Activated CD4-positive, alpha-beta T cell treated with anti-CD3 and anti-CD28 coated beads, Interleukin-2, amount 10 ng/mL, durations not matched to agents 7 days and 5 days (primary cell): ENCODE data around the gene CUL5. TPM values are rescaled to one million over a fixed set of nuclear protein-coding genes. Genes with fewer than 3 reads are reported as not detected.

Source experiments
- CTCF ChIA-PET: fragments of 350-600 bp; sonication (Branson Sonifier 250); formaldehyde crosslinking; loops from one replicate; lab custom pipeline; 2021; ENCODE audit warnings: antibody characterized with exemption; lab: Charles Lee
- POLR2A ChIA-PET: fragments of 350-600 bp; sonication (Branson Sonifier 250); formaldehyde crosslinking; loops from one replicate; lab custom pipeline; 2021; ENCODE audit warnings: antibody characterized with exemption; lab: Charles Lee
- DNase-seq: peaks from one replicate; pipeline ENCODE4 v3.0.0-alpha.2; 2020
- H3K27ac Mint-ChIP-seq: one replicate; pipeline ENCODE4 v1.8.0; 2021; ENCODE audit warnings: mild to moderate bottlenecking, moderate library complexity, mixed read lengths
- H3K27me3 Mint-ChIP-seq: one replicate; pipeline ENCODE4 v1.8.0; 2021; ENCODE audit warnings: mixed read lengths
- H3K36me3 Mint-ChIP-seq: one replicate; pipeline ENCODE4 v1.8.0; 2021; ENCODE audit warnings: low read depth, mixed read lengths
- H3K4me1 Mint-ChIP-seq: one replicate; pipeline ENCODE4 v1.8.0; 2021; ENCODE audit warnings: mixed read lengths
- H3K4me3 Mint-ChIP-seq: one replicate; pipeline ENCODE4 v1.8.0; 2021; ENCODE audit warnings: mild to moderate bottlenecking, moderate library complexity, mixed read lengths
- H3K9me3 Mint-ChIP-seq: one replicate; pipeline ENCODE4 v1.8.0; 2021; ENCODE audit warnings: mixed read lengths
- total RNA-seq, 2 experiments: library from RNA; stranded (reverse); gene quantifications; one replicate each; pipeline ENCODE4 v1.2.3, GENCODE V29; 2021

CUL5 gene
- total RNA-seq, 2 experiments from 2014 or later = 23.2 to 29.3 TPM

DNA sequence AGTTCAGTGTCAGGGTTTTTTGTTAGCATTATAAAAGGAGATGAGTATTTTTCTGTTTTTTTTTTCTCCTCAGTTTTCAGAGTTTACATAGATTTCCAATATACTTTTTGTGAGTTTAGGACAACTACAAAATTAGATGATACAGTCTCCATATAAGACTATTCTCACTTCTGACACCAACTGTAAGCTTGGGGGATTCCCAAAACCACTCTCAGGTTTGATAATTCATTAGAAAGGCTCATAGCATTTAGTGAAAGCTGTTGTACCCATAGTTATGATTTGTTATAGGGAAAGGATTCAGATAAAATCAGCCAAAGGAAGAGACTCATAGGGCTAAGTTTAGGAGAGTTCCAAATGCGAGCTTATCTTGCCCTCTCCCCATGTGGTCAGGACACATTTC is 24.1 kb downstream of the CUL5 start:
- H3K4me1 Mint-ChIP-seq = no peaks in the 10 kb centered on the region
- ChIA-PET CTCF (interaction anchor here (1.1 kb wide), 1 partner anchor 24 kb away, joined by 3 read pairs; the partner anchor contains the start of gene CUL5), POLR2A (no interaction called here)
- DNase-seq = no peak
- peaks cover 8% of the 10 kb centered on the region for H3K9me3 Mint-ChIP-seq
- no peak overlapping the region for H3K27ac Mint-ChIP-seq
- H3K27me3 Mint-ChIP-seq = no peaks in the 10 kb centered on the region
- H3K36me3 Mint-ChIP-seq = peaks cover 36% of the 10 kb centered on the region
- no peak overlapping the region for H3K4me3 Mint-ChIP-seq

DNA sequence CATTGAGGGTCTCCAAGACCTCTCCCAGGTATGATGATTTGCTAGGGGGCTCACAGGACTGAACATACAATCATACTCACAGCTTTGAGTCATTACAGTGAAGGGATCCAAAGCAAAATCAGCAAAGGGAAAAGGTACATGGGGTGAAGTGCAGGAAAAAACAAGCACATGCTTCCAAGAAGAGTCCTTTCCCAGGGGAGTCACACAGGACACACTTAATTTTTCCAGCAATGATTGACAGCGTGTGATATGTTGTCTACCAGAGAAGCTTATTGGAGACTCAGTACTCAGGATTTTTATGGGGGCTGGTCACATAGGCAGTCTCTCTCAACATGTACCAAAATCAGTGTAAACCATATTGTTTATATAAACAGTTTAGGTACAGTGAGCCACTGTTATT is 25.3 kb downstream of the CUL5 start:
- no peak overlapping the region for H3K27ac Mint-ChIP-seq
- no peaks in the 10 kb centered on the region for H3K4me1 Mint-ChIP-seq
- H3K36me3 Mint-ChIP-seq = peaks cover 34% of the 10 kb centered on the region
- ChIA-PET CTCF (no interaction called here), POLR2A (no interaction called here)
- peaks cover 8% of the 10 kb centered on the region for H3K9me3 Mint-ChIP-seq
- no peak for DNase-seq
- no peak overlapping the region for H3K4me3 Mint-ChIP-seq
- H3K27me3 Mint-ChIP-seq = no peaks in the 10 kb centered on the region

DNA sequence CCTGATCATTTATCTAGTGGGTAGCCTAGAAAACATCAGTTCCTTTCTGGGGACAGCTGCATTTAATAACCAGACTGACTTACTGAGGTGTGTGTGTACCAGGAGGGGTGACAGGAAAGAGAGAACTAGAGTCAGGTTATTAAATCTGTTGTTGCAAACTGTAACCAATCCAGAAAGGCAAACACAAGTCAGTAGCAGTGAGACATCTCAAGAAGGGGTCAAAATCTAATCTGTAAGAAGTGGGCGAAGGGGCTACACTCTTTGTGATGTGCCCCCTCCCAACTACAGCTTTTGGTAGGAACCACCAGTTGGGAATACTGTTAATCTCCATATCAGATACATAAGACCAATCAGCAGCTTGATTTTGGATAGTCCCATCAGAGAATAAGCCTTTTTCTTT is 26.3 kb downstream of the CUL5 start:
- no peaks in the 10 kb centered on the region for H3K4me1 Mint-ChIP-seq
- no peaks in the 10 kb centered on the region for H3K27me3 Mint-ChIP-seq
- no peak overlapping the region for H3K4me3 Mint-ChIP-seq
- peaks cover 38% of the 10 kb centered on the region for H3K36me3 Mint-ChIP-seq
- no peak overlapping the region for H3K27ac Mint-ChIP-seq
- ChIA-PET CTCF (no interaction called here), POLR2A (no interaction called here)
- peaks cover 8% of the 10 kb centered on the region for H3K9me3 Mint-ChIP-seq
- DNase-seq = no peak

DNA sequence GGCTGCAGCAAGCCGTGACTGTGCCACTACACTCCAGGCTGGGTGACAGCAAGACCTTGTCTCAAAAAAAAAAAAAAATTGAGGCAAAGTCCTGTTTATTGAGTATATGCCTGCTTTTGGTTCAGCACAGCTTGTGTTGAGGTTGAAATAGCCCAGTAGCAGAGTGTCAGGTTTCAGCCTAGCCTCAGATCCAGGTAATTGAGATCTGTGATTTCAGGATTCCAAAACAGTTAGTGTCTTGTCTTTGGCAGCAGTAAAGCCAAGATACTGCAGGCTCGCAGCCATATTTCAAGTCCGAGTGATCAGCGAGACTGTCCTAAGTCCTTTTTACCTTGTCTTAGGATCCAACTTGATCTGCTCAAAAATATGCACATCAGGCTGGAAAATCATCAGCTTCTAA is 27.0 kb downstream of the CUL5 start:
- H3K4me1 Mint-ChIP-seq = no peaks in the 10 kb centered on the region
- POLR2A ChIA-PET = no interaction called here
- peaks cover 31% of the 10 kb centered on the region for H3K36me3 Mint-ChIP-seq
- H3K4me3 Mint-ChIP-seq = no peak overlapping the region
- H3K27ac Mint-ChIP-seq = no peak overlapping the region
- no peaks in the 10 kb centered on the region for H3K27me3 Mint-ChIP-seq
- H3K9me3 Mint-ChIP-seq = peaks cover 8% of the 10 kb centered on the region
- DNase-seq = no peak
- CTCF ChIA-PET = no interaction called here

DNA sequence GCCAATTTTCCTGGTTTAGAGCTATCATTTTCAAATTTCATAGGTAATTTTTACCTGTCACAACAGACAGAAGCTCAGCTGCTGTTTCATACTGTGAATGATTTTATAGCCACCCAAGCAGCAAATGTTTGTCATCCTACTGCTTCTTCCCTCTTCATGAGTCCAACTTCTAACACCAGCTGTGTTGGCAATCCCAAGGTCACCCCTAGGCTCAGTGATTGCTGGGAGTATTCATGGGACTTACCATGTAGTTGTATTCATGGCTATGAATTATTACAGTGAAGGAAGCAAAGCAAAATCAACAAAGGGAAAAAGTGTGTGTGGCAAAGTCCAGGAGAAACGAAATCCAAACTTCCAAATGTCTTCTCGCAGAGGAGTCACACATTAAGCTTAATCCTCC is 28.5 kb downstream of the CUL5 start:
- no peaks in the 10 kb centered on the region for H3K27me3 Mint-ChIP-seq
- POLR2A ChIA-PET = no interaction called here
- DNase-seq = no peak
- H3K36me3 Mint-ChIP-seq = peaks cover 21% of the 10 kb centered on the region
- CTCF ChIA-PET = interaction anchor here (0.6 to 1.3 kb wide), 4 partner anchors 10 to 1022 kb away, joined by 3 to 4 read pairs (median 4); partner anchors contain the start of gene CUL5
- no peak overlapping the region for H3K4me3 Mint-ChIP-seq
- H3K27ac Mint-ChIP-seq = no peak overlapping the region
- no peaks in the 10 kb centered on the region for H3K4me1 Mint-ChIP-seq
- H3K9me3 Mint-ChIP-seq = no peaks in the 10 kb centered on the region

DNA sequence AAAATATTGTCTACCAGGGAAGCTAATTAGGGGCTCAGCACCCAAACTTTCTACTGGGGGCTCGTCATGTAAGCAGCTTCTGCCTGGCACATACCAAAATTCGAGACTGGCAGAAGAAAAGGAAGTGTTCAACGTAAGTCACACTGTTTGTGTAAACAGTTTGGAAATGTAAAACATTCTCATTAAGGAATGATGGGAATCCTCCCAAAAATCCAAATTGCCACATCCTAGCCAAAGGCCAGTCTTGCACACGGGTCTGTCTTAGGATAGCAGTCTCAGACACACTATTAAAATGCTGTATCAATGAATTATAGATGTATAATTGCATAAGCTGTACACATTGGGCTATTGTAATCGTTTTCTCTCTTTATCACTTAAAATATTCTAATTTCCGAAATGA is 28.9 kb downstream of the CUL5 start:
- ChIA-PET POLR2A (no interaction called here), CTCF (interaction anchor here (0.6 to 1.3 kb wide), 4 partner anchors 11 to 1021 kb away, joined by 3 to 4 read pairs (median 4); partner anchors contain the start of gene CUL5)
- no peak overlapping the region for H3K4me3 Mint-ChIP-seq
- H3K27me3 Mint-ChIP-seq = no peaks in the 10 kb centered on the region
- H3K27ac Mint-ChIP-seq = no peak overlapping the region
- H3K4me1 Mint-ChIP-seq = no peaks in the 10 kb centered on the region
- no peak for DNase-seq
- H3K36me3 Mint-ChIP-seq = peaks cover 23% of the 10 kb centered on the region
- H3K9me3 Mint-ChIP-seq = no peaks in the 10 kb centered on the region

DNA sequence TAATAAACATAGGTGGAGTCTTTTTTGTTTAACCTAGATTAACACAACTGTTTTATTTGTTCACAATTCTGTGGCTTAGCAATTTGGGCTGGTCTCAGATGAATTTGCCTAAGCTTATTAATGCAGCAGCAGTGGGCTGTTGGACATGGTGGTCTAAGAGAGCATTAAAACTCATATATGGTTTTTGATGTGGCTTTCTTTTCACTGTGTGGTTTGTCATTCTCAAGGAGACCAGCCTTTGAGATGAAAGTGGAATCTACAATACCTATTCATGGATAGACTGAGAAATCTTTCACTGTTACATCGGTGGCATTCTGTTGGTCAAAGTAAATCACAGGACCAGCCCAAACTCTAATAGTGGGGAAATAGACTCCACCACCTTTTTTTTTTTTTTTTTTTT is 39.6 kb downstream of the CUL5 start:
- Mint-ChIP-seq H3K27me3 (no peaks in the 10 kb centered on the region), H3K4me1 (peaks cover 6% of the 10 kb centered on the region), H3K9me3 (no peaks in the 10 kb centered on the region), H3K27ac (no peak overlapping the region), H3K36me3 (peaks cover 25% of the 10 kb centered on the region), H3K4me3 (no peak overlapping the region)
- DNase-seq = no peak
- CTCF ChIA-PET = no interaction called here
- POLR2A ChIA-PET = no interaction called here

DNA sequence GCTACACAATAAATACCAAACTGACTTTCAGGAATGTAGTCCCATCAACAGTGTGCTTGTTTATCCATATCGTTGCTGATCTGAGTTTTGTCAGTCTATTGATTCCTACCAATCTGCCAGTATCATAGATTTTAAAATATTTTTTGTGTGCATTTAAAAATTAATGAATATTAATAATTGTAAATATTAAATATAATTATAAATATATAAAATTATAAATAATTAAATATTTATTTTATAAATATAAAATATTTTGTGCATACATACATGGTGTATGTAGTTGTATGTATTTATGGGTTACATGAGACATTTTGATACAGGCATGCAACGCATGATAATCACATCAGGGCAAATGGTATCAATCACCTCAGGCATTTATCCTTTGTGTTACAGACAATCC is 53.6 kb downstream of the CUL5 start:
- H3K36me3 Mint-ChIP-seq = peaks cover 47% of the 10 kb centered on the region

DNA sequence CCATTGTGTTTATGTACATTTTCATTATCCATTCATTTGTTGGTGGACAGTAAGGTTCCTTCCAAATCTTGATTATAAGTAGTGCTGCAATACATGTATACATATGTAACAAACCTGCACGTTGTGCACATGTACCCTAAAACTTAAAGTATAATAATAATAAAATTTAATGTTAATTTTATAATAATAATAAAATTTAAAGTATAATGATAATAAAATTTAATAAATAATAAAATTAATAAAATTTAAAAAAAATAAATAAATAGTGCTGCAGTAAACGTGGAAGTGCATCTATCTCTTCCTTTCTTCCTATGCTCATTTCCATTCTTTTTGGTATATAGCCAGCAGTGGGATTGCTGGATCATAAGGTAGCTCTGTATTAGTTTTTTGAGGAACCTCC is 54.7 kb downstream of the CUL5 start:
- H3K4me1 Mint-ChIP-seq = peaks cover 3% of the 10 kb centered on the region
- H3K9me3 Mint-ChIP-seq = no peaks in the 10 kb centered on the region
- ChIA-PET POLR2A (no interaction called here), CTCF (no interaction called here)
- no peaks in the 10 kb centered on the region for H3K27me3 Mint-ChIP-seq
- H3K36me3 Mint-ChIP-seq = peaks cover 41% of the 10 kb centered on the region
- no peak overlapping the region for H3K27ac Mint-ChIP-seq
- no peak overlapping the region for H3K4me3 Mint-ChIP-seq
- DNase-seq = no peak

More for the DNA sequence above, 53.6 kb downstream of the CUL5 start:
- DNase-seq = no peak
- Mint-ChIP-seq H3K4me1 (peaks cover 1% of the 10 kb centered on the region), H3K9me3 (no peaks in the 10 kb centered on the region), H3K27ac (no peak overlapping the region), H3K4me3 (no peak overlapping the region), H3K27me3 (no peaks in the 10 kb centered on the region)
- CTCF ChIA-PET = no interaction called here
- POLR2A ChIA-PET = no interaction called here

DNA sequence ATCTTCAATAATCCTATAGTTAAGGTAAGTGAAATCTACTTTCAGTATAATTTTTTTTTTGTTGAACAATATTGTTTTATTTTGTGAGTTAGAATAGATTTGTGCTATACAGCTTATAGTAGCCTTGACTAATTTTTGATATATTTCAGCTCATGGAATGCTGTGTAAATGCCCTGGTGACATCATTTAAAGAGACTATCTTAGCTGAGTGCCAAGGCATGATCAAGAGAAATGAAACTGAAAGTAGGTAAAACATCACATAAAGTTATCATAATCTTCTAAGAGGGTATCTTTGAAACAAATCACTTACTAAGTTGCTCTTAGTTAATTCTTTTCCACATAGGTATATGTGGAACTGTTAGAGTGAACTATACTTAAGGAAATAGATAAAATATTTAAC is 61.2 kb downstream of the CUL5 start:
- Mint-ChIP-seq H3K36me3 (peaks cover 36% of the 10 kb centered on the region), H3K27me3 (no peaks in the 10 kb centered on the region), H3K4me1 (peaks cover 22% of the 10 kb centered on the region), H3K4me3 (peak overlapping the region; percentile 50), H3K27ac (peak overlapping the region; percentile 87), H3K9me3 (no peaks in the 10 kb centered on the region)
- ChIA-PET CTCF (interaction anchor here (1.1 kb wide), 1 partner anchor 20 kb away, joined by 3 read pairs; no protein-coding TSS in a partner anchor), POLR2A (no interaction called here)
- no peak for DNase-seq

DNA sequence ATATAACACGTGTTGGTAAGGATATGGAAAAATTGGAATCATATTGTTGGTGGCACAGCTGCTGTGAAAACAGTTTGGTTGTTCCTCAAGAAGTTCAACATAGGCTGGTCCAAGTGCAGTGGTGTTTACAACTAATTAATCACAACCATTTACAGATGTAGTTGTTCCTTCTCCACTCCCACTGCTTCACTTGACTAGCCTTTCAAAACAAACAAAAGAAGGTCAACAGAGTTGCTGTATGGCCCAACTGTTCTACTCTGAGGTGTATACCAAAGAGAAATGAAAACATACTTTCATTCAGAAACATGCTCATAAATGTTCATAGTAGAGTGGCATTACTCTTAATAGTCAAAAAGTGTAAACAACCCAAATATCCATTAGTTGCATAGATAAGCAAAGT is 76.1 kb downstream of the CUL5 start:
- no peak overlapping the region for H3K27ac Mint-ChIP-seq
- no peaks in the 10 kb centered on the region for H3K9me3 Mint-ChIP-seq
- no peak overlapping the region for H3K4me3 Mint-ChIP-seq
- H3K36me3 Mint-ChIP-seq = peaks cover 38% of the 10 kb centered on the region
- ChIA-PET POLR2A (no interaction called here), CTCF (interaction anchor here (0.6 to 1.4 kb wide), 2 partner anchors 11 to 36 kb away, joined by 3 read pairs; no protein-coding TSS in a partner anchor)
- no peak for DNase-seq
- no peaks in the 10 kb centered on the region for H3K4me1 Mint-ChIP-seq
- H3K27me3 Mint-ChIP-seq = no peaks in the 10 kb centered on the region

DNA sequence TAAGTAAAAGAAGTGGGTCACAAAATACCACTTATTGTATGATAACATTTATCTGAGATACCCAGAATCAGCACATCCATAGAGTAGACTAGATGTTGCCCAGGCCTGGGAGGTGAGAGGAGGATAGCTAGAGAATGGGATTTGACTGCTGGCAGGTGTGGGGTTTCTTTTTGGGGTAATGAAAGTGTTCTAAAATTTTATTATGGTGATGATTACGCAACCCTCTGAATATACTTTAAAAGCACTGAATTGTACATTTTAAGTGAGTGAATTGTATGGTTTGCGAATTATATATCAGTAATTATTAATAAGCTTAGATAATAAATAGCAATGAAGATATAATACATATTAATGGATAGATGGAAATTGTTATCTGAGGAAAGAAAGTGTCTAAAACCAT is 77.0 kb downstream of the CUL5 start:
- DNase-seq = no peak
- Mint-ChIP-seq H3K36me3 (peaks cover 35% of the 10 kb centered on the region), H3K27ac (no peak overlapping the region), H3K4me1 (no peaks in the 10 kb centered on the region), H3K9me3 (no peaks in the 10 kb centered on the region), H3K4me3 (no peak overlapping the region), H3K27me3 (no peaks in the 10 kb centered on the region)
- ChIA-PET POLR2A (no interaction called here), CTCF (interaction anchor here (0.6 kb wide), 1 partner anchor 19 kb away, joined by 3 read pairs; no protein-coding TSS in a partner anchor)

DNA sequence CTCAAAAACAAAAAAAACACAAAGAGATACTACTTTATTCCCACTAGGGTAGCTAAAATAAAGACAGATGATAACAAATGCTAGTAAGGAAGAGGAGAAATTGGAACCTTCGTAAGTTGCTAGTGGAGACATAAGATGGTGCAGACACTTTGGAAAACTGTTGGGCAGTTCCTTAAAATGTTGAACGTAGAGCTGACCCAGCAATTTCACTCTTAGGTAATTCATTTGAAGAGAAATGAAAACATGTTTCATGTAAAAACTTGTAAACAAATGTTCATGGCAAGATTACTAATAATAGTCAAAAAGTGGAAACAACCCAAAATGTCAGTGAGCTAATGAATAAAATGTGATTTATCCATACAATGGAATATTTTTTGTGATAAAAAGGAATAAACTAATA is 83.4 kb downstream of the CUL5 start:
- no peaks in the 10 kb centered on the region for H3K27me3 Mint-ChIP-seq
- ChIA-PET POLR2A (interaction anchor here (0.7 kb wide), 1 partner anchor 318 kb away, joined by 3 read pairs; no protein-coding TSS in a partner anchor), CTCF (interaction anchor here (0.6 to 1.5 kb wide), 3 partner anchors 10 to 19 kb away, joined by 3 read pairs; no protein-coding TSS in a partner anchor)
- H3K4me1 Mint-ChIP-seq = peaks cover 4% of the 10 kb centered on the region
- no peak overlapping the region for H3K4me3 Mint-ChIP-seq
- H3K27ac Mint-ChIP-seq = no peak overlapping the region
- H3K36me3 Mint-ChIP-seq = peaks cover 23% of the 10 kb centered on the region
- DNase-seq = no peak
- no peaks in the 10 kb centered on the region for H3K9me3 Mint-ChIP-seq
